Stimulated activated CD4-positive, alpha-beta T cell treated with anti-CD3 and anti-CD28 coated beads, Interleukin-12 subunit alpha, Interleukin-12 subunit beta, amount 100 ng/mL, for 4 hours (primary cell): ENCODE results near the gene MED31.
"Not testable (repeated sequence)": the region's sequence is repeated elsewhere in the genome, so short reads cannot be mapped to it uniquely, and the experiment has no call there.

Source experiments
- DNase-seq: peaks from one replicate; pipeline ENCODE4 v3.0.0-alpha.2; 2020

Gene MED31

DNA sequence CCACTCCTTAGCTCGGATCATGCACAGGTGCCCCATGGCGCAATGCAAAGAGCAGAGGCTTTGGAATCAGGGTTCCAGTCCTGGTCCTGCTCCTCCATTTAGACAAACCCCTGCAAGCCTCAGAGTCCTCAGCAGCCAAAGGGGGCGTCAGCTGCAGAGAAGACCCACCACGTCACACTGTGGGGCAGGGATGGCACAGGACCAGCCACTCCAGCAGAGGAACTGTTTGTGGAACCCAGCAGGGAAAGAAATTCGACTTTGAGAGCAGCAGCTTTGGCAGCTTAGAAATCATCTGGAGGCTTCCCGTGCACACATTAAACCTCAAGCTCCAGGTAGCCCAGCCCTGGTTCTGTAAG lies 25.4 kb upstream of the MED31 start:
- DNase-seq = no peak

DNA sequence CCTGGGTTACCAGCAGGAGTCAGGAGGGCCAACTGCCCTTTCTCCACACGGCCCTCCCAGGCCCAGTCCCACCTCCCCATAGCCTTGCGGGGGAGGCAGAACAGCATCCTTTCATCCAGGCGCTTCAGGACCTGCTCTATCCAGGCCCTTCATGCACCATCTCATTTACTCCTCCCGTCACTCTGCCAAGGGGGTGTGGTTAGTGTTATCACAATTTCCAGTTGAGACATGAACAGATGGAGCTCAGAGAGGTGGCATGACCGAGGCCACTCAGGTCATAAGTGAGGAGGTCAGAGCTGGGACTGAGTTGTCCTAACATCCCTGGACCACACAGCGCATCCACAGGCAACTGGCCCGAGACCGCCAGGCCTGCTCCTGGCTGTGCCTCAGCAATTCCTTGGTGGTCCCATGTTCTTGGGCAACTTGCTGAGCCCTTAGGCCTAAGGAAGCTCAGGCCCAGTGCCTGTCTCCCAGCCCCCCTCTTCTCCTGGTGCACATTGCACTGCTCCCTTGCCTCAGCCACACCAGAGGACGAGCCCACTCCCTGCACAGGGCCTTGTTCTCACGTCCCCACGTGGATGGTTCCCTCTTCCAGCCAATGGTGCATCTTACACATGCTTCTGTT lies 23.9 kb upstream of the MED31 start:
- no peak for DNase-seq

DNA sequence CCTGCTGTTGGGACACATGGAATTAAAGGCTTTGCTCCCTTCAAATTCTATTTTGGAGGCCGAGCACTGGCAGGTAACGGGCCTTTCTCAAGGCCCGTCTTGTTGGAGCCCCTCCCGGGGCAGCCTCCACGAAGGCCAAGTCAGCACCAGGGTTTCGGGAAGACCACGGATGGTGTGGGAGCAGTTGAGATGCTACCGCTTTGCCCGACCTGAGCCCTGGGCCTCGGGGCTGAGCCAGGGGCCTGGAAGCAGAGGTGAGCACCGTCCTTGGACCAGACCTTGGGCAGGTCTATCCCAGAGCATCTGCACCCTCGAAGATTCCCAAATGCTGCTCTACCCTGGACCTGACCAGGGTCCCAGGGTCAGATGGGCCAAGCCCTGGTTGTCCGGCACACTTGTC lies 23.2 kb upstream of the MED31 start:
- DNase-seq = no peak

DNA sequence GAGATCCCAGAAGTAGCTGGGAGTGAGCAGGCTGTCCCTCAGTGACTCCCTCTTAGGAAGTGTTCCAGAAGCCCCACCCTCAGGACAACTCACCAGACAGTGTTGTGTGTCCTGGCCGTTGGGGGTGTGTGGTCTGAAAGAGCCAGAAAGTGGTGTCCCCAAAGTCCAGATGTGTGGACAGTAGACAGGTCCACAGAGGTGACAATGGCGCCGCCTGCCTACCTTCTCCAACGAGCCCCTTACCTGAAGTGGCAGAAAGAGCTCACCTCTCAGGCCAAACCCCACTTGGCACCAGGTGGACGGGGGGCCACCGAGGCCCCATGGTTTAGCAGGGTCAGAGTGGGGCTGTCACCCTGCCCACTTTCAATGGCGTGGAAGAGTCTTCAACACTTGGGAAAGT lies 20.0 kb upstream of the MED31 start:
- DNase-seq = no peak

DNA sequence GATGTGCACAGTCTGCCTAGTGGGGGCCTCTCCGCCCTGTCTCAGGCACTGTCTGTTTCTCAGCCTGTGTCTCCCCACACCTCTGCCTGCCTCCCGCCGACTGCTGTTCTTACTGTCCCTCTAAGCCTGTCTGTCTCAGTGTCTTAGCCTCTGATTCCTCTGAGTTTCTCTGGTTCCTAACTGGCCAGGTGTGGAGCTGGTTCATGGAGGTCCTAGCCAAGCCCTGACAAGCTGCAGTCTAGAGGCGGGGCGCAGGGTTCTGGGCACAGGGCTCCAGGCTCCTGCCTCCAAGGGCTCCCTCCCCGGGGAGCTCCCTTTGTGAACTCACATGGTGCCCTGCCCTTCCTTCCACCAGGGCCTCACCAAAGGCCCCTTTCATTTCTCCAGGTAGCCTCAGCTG lies 19.6 kb upstream of the MED31 start:
- DNase-seq = no peak

DNA sequence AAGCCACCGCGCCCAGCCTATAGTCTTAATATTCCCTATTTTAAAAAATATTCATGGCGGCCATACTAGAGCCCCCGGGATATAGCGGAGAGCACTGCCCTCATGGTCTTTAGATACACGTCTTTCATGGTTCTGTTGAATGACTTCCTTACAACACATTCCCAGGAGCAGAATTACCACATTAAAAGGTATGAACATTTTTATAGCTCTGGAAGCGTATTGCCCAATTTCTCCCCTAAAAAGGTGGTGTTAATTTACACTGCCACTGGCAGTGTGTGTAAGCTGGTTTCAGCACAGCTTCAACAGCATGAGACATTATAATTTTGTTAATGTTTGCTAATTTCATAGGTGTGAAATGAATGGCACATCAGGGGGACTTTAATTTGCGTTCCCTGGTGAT lies 19.2 kb upstream of the MED31 start:
- DNase-seq = no peak

DNA sequence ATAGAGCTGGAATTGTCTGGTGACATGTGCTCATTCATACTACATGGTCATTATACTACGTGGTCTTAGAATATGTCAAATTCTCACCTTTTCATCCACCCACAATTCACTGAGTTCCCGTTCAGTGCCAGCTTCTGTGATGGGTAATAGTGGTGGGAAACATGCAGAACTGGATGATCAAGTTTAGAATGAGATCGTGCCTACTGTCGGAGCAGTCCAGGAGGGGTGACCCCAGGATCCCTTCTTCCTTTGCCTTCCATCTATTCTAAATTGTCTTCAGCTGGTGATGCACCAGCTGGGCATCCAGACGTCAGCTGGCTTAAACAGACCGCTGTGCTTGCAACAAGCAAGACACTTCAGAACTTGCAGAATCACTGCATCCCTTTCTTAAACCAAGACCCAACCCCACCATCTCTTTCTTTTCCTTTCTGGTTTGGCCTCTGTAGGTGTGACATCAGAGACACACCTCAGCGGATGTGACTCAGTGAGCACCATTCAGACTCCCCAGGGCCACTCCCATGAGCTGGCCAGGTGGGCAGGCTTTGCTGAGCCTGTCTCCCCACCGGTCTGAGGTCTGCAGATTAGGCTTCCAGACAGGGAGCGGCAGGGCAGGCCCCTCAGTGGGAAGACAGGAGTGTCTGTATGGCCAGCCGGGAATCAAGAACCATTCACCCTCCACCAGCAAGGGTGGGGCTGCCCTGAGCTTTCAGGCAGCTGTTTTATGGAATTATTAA lies 18.2 kb upstream of the MED31 start:
- DNase-seq = no peak

DNA sequence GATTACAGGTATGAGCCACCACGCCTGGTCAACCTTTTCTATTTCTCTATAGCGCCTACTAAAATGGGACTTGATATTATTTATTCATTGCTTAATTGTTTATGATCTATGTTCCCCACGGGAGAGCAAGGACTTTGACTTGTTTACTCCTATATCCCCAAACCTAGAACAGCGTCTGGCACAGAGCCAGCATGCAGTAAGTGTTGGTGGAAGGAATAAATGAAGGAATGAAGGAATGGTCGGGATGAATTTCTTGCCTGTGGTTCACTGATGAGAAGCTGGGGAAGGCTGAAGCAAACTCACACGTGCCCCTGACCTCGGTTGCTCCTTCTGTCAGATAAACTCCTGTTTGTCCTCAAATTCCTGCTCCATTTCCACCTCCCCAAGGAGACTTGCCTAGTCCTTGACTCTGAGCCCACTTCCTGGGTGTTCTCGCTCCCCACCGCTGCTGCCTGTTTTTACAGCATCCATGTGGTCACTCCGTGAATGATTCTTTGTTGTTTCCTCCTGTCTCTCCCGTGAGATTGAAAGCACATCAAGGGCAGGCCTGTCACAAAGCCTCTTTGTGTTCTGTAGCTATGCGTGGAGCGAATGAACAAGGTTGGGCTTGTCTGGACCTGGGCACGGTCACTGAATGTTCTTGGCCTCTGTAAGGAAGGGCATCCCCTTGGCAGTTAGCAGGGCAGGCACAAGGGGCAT lies 17.5 kb upstream of the MED31 start:
- no peak for DNase-seq

DNA sequence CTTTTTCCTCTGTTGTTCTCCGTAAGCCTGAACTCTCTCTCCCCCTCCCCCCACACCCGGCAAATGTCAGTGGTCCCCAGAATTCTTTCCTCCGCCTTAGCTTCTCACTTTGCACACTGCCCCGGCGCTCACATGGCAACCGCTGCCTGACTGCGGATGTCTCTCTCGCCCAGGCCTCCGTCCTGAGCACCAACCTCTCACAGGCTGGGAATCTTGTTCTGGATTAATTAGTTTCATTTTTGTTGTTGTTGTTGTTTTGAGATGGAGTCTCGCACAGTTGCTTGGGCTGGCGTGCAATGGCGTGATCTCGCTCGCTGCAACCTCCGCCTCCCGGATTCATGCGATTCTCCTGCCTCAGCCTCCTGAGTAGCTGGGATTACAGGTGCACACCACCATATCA lies 16.8 kb upstream of the MED31 start:
- no peak for DNase-seq

DNA sequence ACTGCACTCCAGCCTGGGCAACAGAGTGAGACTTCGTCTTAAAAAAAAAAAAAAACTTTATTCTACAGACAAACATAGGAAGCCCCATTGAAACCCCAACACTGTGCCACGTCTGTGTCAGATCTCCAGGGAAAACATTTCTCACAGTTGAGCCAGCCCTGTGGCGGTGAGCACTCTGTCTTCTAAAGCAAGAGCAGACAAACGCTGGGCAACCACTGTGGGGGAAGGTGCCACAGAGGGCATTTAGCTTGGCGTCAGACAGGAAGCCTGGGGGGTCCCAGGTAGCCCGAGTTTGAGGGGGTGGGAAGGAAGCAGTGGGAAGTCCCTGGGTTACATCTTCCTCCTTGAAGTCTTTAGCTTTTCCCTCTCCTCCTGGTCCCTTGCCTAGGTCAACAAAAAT lies 16.1 kb upstream of the MED31 start:
- no peak for DNase-seq

DNA sequence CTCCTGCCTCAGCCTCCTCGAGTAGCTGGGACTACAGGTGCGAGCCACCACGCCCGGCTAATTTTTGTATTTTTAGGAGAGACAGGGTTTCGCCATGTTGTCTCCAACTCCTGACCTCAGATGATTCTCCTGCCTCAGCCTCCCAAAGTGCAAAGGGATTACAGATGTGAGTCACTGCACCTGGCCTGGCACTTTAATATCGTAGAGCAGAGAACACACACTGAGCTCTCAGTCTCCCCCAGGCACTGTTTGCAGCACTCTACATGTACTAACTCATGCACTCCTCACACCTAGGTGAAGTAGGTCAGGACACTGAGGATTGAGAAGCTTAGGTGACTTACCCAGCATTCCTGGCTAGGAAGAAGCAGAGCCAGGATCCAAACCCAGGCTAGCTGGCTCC lies 15.2 kb upstream of the MED31 start:
- DNase-seq = no peak

DNA sequence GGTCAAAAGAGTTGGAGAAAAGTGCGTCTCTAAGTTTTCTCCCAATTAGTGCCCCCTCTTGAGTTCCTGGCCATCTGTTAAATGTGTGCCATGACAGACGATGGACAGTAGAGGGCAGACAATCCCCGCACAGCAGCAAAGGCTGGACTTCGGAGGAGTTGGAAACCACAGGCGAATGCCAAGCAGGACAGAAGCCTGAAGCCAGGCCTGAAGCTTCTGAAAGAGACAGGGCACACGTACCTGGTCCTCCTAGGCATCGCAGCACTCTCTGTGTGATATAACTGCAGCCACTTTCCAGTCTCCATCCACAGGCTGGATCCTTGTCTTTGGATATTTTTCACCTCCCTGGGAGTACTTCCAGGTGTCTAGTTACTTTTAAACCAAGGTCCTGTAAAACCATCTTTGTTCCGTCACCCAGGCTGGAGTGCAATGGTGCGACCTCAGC lies 14.7 kb upstream of the MED31 start:
- DNase-seq = peak; percentile 31

DNA sequence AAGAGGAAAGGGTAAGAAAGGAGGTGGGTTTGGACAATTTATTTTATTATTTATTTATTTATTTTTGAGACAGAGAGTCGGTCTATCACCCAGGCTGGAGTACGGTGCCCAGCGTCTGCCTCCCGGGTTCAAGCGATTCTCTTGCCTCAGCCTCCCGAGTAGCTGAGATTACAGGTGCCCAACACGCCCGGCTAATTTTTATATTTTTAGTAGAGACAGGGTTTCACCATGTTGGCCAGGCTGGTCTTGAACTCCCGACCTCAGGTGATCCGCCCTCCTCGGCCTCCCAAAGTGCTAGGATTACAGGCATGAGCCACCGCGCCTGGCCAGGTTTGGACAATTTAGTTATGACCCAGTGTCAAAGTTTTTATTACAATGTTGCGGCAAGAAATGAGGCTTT lies 11.8 kb upstream of the MED31 start:
- DNase-seq = not testable (repeated sequence)

DNA sequence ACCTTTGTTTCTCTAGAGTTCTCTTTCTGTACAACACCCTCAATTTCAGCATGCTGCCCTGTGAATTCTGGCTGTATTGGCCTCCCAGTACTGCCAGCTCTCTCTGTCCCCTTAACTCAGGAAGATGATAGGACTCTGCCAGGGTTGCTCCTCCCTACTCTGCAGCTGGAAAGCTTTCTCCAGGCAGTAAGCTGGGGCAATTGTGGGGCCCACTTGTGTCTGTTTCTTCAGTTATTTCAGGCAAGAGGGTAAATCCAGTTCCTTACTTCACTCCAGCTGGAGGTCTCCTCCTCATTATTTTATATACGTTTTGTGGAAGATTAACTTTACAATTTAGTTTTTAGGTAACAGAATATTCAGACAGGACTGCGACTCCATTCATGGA lies 10.1 kb upstream of the MED31 start:
- no peak for DNase-seq

DNA sequence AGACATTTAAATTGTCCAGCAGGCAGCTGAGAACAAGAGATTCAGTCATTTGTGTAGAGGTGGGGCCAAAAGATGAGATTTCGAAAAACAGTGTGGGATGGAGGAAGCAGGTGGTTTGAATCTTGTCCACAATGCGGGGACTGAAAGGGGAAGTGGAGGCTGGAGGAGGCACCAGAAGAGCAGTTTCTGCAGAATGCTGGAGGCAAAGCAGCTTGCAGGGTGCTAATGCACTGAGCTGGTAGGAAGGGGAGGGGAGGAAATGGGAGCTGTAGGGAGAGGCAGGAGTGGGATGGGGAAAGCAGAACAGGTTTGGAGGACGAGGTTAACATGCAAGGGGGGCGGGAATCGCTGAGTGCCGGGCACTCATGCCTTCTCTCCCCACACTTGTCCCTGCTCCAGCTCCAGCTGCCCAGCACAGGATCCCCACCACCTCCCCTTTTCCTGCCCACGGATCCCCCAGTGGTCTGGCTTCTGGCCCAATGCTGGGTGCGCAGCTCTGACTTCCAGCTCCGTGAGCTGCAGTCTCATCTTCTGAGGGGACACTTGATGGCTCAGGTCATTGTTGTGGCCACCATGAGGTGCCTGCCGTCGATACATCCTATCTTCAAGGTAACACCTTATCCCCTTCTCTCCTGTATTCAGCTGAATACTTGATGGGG lies 9.5 kb upstream of the MED31 start:
- no peak for DNase-seq

DNA sequence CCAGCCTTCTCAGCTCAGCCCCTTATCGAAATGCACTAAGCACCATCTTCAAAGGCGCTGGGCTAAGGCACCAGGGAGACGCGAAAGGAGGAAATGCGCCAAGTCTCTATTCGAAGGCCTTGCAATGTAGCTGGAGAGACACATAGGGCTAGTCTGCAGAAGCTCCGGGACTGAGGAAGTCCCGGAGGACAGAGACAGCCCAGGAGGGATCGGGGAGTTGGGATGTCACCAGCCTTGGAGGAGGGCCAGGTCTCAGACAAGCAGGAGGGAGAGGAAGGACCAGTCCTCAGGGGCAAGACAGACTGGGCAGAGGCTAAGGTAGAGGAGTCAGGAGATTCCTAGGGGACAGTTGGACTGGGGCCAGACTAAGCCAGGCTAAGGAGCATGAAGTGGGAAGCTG lies 8.7 kb upstream of the MED31 start:
- no peak for DNase-seq

DNA sequence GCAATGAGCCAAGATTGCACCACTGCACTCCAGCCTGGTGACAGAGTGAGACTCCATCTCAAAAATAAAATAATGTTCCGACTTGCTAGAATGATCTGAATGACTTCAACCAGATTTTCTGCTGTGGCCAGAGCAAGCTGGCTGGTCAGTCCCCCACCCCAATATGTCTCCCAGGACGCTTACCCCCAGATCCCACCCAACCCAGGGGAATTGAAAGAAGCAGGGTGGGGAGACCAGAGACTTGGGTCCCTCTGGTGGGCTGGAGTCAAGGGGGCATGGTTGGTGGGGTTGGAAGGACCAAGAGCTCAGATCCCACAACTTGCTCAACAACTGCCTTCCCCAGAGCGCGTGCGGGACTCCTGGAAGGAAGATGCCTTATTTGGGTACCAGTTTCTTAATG lies 7.0 kb upstream of the MED31 start:
- not testable (repeated sequence) for DNase-seq

DNA sequence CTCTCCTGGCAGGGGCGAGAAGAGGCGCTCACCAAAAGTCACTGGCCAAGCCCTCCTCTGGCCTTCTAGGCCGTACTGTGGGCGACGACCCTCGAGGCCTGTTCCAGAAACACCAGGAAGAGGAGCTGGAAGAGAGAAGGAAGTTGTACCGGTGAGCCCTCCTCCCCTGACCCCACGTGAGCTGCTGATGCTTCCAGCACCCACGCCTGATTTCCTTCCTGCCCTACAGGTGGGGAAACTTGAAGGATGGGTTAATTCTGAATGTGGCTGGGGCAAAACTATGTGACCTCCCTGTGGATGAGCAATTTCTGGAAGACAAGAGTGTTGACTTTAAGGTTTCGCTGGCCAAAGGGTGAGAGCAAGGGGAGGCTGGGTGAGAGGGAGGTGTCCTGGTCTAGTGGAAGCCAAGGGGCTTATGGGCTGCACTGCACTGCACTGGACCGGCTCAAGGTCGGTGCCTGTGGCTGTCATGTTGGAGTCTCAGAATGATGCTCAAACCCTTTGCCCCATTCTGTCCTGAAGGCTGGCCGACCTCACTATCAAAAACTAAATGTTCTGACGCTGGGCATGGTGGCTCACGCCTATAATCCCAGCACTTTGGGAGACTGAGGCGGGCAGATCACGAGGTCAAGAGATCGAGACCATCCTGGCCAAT lies 6.4 kb upstream of the MED31 start:
- no peak for DNase-seq

DNA sequence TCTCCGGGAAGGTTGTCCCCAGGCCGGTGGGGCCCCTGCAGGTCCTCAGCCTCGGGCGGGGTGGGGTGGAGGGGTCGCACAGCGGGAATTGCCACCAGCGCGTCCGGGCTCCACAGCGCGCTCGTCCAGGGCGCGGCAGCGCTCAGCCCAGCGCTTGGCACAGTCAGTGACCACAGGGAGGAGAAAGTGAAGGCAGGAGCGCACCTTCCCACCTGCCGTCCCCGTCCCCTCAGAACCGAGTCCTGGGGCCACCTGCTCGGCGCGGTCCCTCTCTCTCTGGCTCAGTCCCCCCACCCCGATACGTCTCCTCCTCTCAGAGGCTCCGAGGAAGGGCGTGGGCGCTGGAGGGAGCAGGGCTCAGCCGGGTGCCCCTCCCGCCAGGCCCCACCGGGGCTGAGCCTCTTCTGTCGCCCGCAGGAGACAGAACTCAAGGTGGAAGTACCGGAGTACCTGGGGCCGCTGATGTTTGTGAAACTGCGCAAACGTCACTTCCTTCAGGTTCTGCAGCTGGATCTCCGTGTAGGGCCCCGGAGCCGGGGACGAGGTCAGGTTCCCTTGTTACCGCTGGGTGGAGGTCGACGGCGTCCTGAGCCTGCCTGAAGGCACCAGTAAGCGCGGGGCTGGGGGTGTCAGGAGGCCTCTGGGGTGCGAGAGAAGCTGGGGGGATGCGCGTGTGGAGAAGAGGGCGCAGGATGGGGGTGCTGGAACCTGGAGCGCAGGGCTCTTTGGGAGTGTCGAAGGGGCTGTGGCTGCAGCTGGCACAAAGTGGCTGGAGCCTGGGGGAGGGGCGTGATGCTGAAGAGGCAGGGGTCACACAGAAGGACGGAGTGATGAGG lies 5.6 kb upstream of the MED31 start:
- peak; percentile 55 for DNase-seq

DNA sequence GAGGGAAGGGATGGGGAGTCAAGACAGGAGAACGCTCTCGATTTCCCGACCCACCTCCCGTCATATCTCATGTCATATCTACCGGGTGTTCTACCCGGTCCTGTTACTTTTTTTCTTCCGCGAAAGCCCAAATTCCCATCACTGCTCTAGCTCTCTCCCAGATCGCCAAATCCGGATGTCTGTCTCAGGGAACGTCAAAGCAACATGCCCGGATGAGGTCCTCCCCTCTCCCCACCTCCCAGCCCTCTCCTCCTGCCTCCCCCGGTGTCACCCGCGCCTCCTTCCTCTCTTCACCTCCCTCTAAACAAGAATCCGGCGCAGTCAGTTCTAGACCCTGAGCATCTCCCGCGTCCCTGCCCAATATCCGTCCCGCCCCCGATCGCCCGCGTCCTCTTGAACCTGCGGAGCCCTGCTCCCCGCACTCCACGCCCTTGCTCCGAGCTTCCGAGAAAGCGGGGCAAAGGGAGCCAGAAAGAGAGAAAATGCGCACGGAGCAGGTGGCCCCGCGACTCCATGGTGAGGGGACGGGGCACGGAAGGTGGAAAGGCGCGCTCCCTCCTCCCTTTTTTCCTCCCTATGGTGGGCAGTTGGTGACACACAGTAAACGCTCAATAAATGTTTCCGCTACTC lies 4.4 kb upstream of the MED31 start:
- DNase-seq = not testable (repeated sequence)

DNA sequence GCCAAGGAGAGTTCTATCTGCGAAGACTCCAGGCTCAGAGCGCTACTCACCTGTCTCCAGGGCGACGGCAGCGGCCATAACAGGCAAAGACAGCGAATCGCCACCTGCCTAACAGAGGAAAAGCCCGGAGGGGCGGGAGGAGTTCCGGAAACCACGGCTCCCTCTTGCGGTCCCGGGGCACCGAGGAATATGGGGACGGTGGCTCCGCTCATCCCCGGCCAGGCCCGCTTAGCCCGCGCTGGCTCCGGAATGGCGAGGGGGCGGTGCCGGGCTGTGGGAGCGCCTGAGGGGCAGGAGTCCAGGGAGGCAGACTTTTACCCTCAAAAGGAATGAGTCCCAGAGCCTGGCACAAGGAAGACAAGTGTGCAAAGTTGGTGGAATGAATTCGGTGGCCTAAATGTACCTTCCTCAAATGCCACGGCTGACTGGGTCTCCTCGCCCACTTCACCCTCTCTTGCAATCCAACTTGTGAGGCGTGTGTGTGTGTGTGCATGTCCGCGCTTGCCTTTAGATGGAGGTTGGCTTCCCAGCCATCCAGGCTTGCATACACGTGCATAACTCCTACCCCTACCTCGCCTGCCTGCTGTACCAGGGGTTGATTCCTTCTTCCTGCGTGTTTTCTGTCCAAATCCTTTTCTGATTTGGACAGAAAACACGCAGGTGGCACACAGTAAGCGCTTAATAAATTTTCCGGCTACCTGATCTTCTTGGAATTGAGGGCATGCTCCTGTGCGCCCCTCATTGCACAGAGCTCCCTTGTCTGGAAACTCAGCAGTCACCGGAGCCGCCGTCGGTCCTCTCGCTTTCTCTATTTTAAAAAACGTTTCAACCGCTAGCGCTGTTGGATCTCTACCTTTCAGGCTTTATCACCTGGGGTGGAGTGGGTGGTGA lies 3.7 kb upstream of the MED31 start:
- no peak for DNase-seq
